GM23338 (cell line): Measurements from ENCODE around the gene TMEM209. TPM values are rescaled to one million over a fixed set of nuclear protein-coding genes. Genes with fewer than 3 reads are reported as not detected.

Experiments used
- ATAC-seq: fragments of 200-7000 bp; cut with Tn5 transposase; 3 replicates; pipeline ENCODE4 v1.9.1; 2020
- DNase-seq: peaks from one replicate; pipeline ENCODE4 v3.0.0-alpha.2; 2015; ENCODE audit warnings: low spot score
- H2AFZ ChIP-seq: fragments of 200-600 bp; sonication (generic); 2 replicates; pipeline ENCODE4 v1.8.0; 2016; ENCODE audit warnings: antibody characterized with exemption, mild to moderate bottlenecking, moderate library complexity
- H3F3A ChIP-seq: fragments of 200-600 bp; sonication (generic); replicated peaks from 2 replicates; pipeline ENCODE4 v1.8.0; 2017; ENCODE audit warnings: antibody characterized with exemption, mixed run types, low read depth
- H3K27ac ChIP-seq: fragments of 200-600 bp; sonication (generic); 2 replicates; pipeline ENCODE4 v1.6.1; 2016; ENCODE audit warnings: low read depth
- H3K27me3 ChIP-seq: fragments of 200-600 bp; sonication (generic); 2 replicates; pipeline ENCODE4 v1.8.0; 2016; ENCODE audit warnings: mild to moderate bottlenecking, mixed run types, moderate library complexity; ENCODE audit not compliant: insufficient read depth
- H3K36me3 ChIP-seq: fragments of 200-600 bp; sonication (generic); 2 replicates; pipeline ENCODE4 v1.8.0; 2016; ENCODE audit warnings: mild to moderate bottlenecking; ENCODE audit not compliant: insufficient read depth
- H3K4me1 ChIP-seq: fragments of 200-600 bp; sonication (generic); 2 replicates; pipeline ENCODE4 v1.8.0; 2016; ENCODE audit warnings: mild to moderate bottlenecking, moderate library complexity; ENCODE audit not compliant: insufficient read depth
- H3K4me2 ChIP-seq: fragments of 200-600 bp; sonication (generic); 2 replicates; pipeline ENCODE4 v1.7.1; 2017; ENCODE audit warnings: mixed run types
- H3K4me3 ChIP-seq: fragments of 200-600 bp; sonication (generic); 2 replicates; pipeline ENCODE4 v1.6.1; 2016; ENCODE audit warnings: mixed run types
- H3K79me2 ChIP-seq: fragments of 200-600 bp; sonication (generic); replicated peaks from 2 replicates; pipeline ENCODE4 v1.8.0; 2017; ENCODE audit warnings: mild to moderate bottlenecking; ENCODE audit not compliant: insufficient read depth
- H3K9me2 ChIP-seq: fragments of 200-600 bp; sonication (generic); 2 replicates; pipeline ENCODE4 v1.8.0; 2017; ENCODE audit not compliant: insufficient read depth
- H4K20me1 ChIP-seq: fragments of 200-600 bp; sonication (generic); replicated peaks from 2 replicates; pipeline ENCODE4 v1.8.0; 2017; ENCODE audit warnings: mild to moderate bottlenecking; ENCODE audit not compliant: insufficient read depth
- H3K27ac Mint-ChIP-seq: 2 replicates; pipeline ENCODE4 v1.8.0; 2020; ENCODE audit warnings: inconsistent platforms, mild to moderate bottlenecking, moderate library complexity, mixed read lengths
- H3K27me3 Mint-ChIP-seq: 3 replicates; pipeline ENCODE4 v1.8.0; 2022; ENCODE audit warnings: low read depth, mild to moderate bottlenecking, moderate library complexity, mixed read lengths, inconsistent platforms; ENCODE audit not compliant: insufficient read depth, poor library complexity
- H3K36me3 Mint-ChIP-seq: 3 replicates; pipeline ENCODE4 v1.8.0; 2021; ENCODE audit warnings: low read depth, mild to moderate bottlenecking, inconsistent platforms, moderate library complexity, mixed read lengths
- H3K4me1 Mint-ChIP-seq: 3 replicates; pipeline ENCODE4 v1.8.0; 2020; ENCODE audit warnings: mild to moderate bottlenecking, inconsistent platforms, mixed read lengths
- H3K4me3 Mint-ChIP-seq: 3 replicates; pipeline ENCODE4 v1.8.0; 2021; ENCODE audit warnings: moderate library complexity, mild to moderate bottlenecking, inconsistent platforms, mixed read lengths
- H3K9me3 Mint-ChIP-seq: 3 replicates; pipeline ENCODE4 v1.8.0; 2020; ENCODE audit warnings: moderate library complexity, mild to moderate bottlenecking, inconsistent platforms, mixed read lengths
- CREB1 ChIP-seq: fragments of 250-450 bp; sonication (Bioruptor Pico); IDR thresholded peaks from 2 replicates; pipeline ENCODE4 v1.5.0; 2020; ENCODE audit warnings: low read depth, mild to moderate bottlenecking, moderate library complexity
- EZH2phosphoT487 ChIP-seq: fragments of 200-600 bp; sonication (generic); IDR thresholded peaks from one replicate; pipeline ENCODE4 v1.8.1; 2018; ENCODE audit warnings: antibody characterized with exemption; ENCODE audit not compliant: unreplicated experiment
- JUNB ChIP-seq: IDR thresholded peaks from one replicate; pipeline ENCODE4 v1.6.1; 2016; ENCODE audit warnings: antibody characterized with exemption; ENCODE audit not compliant: unreplicated experiment
- NANOG ChIP-seq: IDR thresholded peaks from 2 replicates; pipeline ENCODE4 v1.6.1; 2016; ENCODE audit warnings: antibody characterized with exemption, borderline replicate concordance
- STAT1 ChIP-seq: IDR thresholded peaks from one replicate; pipeline ENCODE4 v1.6.1; 2016; ENCODE audit warnings: antibody characterized with exemption; ENCODE audit not compliant: unreplicated experiment
- ZNF331 ChIP-seq: fragments of 250-450 bp; sonication (Bioruptor Pico); IDR thresholded peaks from 2 replicates; pipeline ENCODE4 v1.5.0; 2020; ENCODE audit warnings: low read depth, mild to moderate bottlenecking, moderate library complexity
- ZNF462 ChIP-seq: fragments of 250-450 bp; sonication (Bioruptor Pico); IDR thresholded peaks from 2 replicates; pipeline ENCODE4 v1.5.0; 2020; ENCODE audit warnings: mild to moderate bottlenecking, moderate library complexity
- polyA plus RNA-seq: library from polyadenylated mRNA; unstranded; fragments of >200 nt; fragmentation: Nextera tagmentation; extraction: Ambion mirVana; gene quantifications from 2 replicates; pipeline ENCODE4 v1.2.1, GENCODE V29; 2016
- total RNA-seq: library from RNA; depleted of rRNA; stranded (reverse); fragments of >200 nt; shearing (Covaris generic); gene quantifications from 2 replicates; pipeline ENCODE4 v1.2.3, GENCODE V29; 2014
- TF ChIP-seq, protein P1 (sequence below), 2 experiments: fragments of 200-600 bp in 1 of 2; sonication (generic) in 1 of 2; conservative IDR thresholded peaks; 2 replicates each; pipeline versions ENCODE4 v1.5.1 to v1.6.1; 2016 to 2017; ENCODE audit warnings: antibody characterized with exemption in 2 of 2, low read depth in 2 of 2, mild to moderate bottlenecking in 2 of 2, moderate library complexity in 1 of 2

The TMEM209 gene
- total and polyA plus RNA-seq, 2 experiments from 2014 or later, result 18.6 to 26.2 TPM

GRCh38 chr7:130210181-130210935, 5.2 kb upstream of the TMEM209 start:
- Histone ChIP-seq H3K9me2 (no peaks in the 10 kb centered on the region), H3K27ac (no peak overlapping the region), H3K4me3 (no peak overlapping the region), H3K4me1 (no peaks in the 10 kb centered on the region), H3K27me3 (no peaks in the 10 kb centered on the region), H2AFZ (no peak overlapping the region), H3K79me2 (no peaks in the 10 kb centered on the region), H4K20me1 (no peaks in the 10 kb centered on the region), H3K36me3 (no peaks in the 10 kb centered on the region), H3F3A (no peaks in the 10 kb centered on the region), H3K4me2 (no peak overlapping the region)
- Mint-ChIP-seq H3K27me3 (peaks cover 4% of the 10 kb centered on the region), H3K4me1 (no peaks in the 10 kb centered on the region; the same call in 2 of the 3 replicates), H3K4me3 (no peak overlapping the region), H3K27ac (no peak overlapping the region), H3K9me3 (no peaks in the 10 kb centered on the region), H3K36me3 (no peaks in the 10 kb centered on the region)
- ATAC-seq, result no peak
- TF ChIP-seq STAT1 (no peak), EZH2phosphoT487 (no peak), ZNF331 (CRISPR knock-in tag) (no peak), JUNB (no peak)
- TF ChIP-seq, protein P1, sequence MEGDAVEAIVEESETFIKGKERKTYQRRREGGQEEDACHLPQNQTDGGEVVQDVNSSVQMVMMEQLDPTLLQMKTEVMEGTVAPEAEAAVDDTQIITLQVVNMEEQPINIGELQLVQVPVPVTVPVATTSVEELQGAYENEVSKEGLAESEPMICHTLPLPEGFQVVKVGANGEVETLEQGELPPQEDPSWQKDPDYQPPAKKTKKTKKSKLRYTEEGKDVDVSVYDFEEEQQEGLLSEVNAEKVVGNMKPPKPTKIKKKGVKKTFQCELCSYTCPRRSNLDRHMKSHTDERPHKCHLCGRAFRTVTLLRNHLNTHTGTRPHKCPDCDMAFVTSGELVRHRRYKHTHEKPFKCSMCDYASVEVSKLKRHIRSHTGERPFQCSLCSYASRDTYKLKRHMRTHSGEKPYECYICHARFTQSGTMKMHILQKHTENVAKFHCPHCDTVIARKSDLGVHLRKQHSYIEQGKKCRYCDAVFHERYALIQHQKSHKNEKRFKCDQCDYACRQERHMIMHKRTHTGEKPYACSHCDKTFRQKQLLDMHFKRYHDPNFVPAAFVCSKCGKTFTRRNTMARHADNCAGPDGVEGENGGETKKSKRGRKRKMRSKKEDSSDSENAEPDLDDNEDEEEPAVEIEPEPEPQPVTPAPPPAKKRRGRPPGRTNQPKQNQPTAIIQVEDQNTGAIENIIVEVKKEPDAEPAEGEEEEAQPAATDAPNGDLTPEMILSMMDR (conservative IDR thresholded peaks at IDR 0.05; ENCODE audit: low read depth in 2 of 2), result no peak
- DNase-seq, result no peak

- H3K27ac ChIP-seq, result no peak overlapping the region
- no peak for DNase-seq
- H3F3A ChIP-seq, result no peaks in the 10 kb centered on the region
- H3K79me2 ChIP-seq, result no peaks in the 10 kb centered on the region
- TF ChIP-seq ZNF462 (CRISPR knock-in tag) (no peak), NANOG (no peak), CREB1 (CRISPR knock-in tag) (no peak)
- no peak for ATAC-seq
- H3K4me3 ChIP-seq, result no peak overlapping the region
- Mint-ChIP-seq H3K27ac (no peak overlapping the region), H3K9me3 (no peaks in the 10 kb centered on the region), H3K27me3 (peaks cover 3% of the 10 kb centered on the region), H3K4me3 (no peak overlapping the region), H3K4me1 (no peaks in the 10 kb centered on the region; the same call in 2 of the 3 replicates), H3K36me3 (peaks cover 3% of the 10 kb centered on the region; the same call in 2 of the 3 replicates)
- no peak overlapping the region for H3K4me2 ChIP-seq
- H3K36me3 ChIP-seq, result no peaks in the 10 kb centered on the region
- no peaks in the 10 kb centered on the region for H3K9me2 ChIP-seq
- H4K20me1 ChIP-seq, result no peaks in the 10 kb centered on the region
- no peak overlapping the region for H2AFZ ChIP-seq
- H3K27me3 ChIP-seq, result no peaks in the 10 kb centered on the region
- H3K4me1 ChIP-seq, result no peaks in the 10 kb centered on the region
These were observed 3.3 kb upstream of the TMEM209 start for GRCh38 chr7:130208516-130208915.
